GM18858 (cell line): ENCODE data around the gene HSPD1.

Source experiments
- ATAC-seq: cut with Tn5 transposase; IDR thresholded peaks from one replicate; pipeline ENCODE4 v1.9.1; 2021; ENCODE audit not compliant: unreplicated experiment

HSPD1 gene

GRCh38 chr2:197442857-197443256 lies 56.8 kb downstream of the HSPD1 start:
- ATAC-seq = no peak

- no peak for ATAC-seq
These were observed 62.3 kb downstream of the HSPD1 start for GRCh38 chr2:197437380-197437779.
